Measurements from ENCODE around the gene KLHL40.

GRCh38 chr3:42689421-42690014 is 4.2 kb downstream of the KLHL40 start:
- no peak for TF ChIP-seq CTCF (IDR thresholded peaks at IDR 0.05; ENCODE audit: low read length)
- TF ChIP-seq EZH2 (optimal IDR thresholded peaks at IDR 0.05; ENCODE audit: low read depth, low read length) = no peak
- no peak for TF ChIP-seq EZH2phosphoT487 (IDR thresholded peaks at IDR 0.05; ENCODE audit: low read length)
